Medulla oblongata (tissue), 1 donor: ENCODE data around the gene IL10RB.
"Not testable (repeated sequence)": the region's sequence is repeated elsewhere in the genome, so short reads cannot be mapped to it uniquely, and the experiment has no call there.

ENCODE experiments used
- DNase-seq: peaks from one replicate; pipeline ENCODE4 v3.0.0-alpha.2; 2015; ENCODE audit errors: extremely low spot score

Gene IL10RB

DNA sequence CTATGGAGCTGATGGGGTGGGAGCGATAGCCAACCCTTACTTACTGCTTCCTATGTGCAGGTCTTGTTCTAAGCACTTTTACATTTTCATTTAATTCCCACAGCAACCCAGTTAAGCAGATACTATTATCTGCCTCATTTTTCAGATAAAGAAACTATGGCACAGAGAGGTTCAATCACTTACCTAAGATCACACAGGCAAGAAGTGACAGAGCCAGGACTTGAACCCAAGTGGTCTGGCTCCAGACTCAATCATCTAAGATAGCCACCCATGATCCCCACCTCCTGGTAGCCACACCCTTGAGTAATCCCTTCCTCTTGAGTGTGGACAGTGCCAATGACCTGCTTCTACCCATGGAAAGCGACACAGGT is 35.5 kb downstream of the IL10RB start:
- DNase-seq: no peak

GRCh38 chr21:33302055-33302454 is 35.9 kb downstream of the IL10RB start:
- DNase-seq: no peak

- no peak for DNase-seq
Measured at GRCh38 chr21:33302796-33303195, 36.6 kb downstream of the IL10RB start.

GRCh38 chr21:33305344-33305671 is 39.1 kb downstream of the IL10RB start:
- no peak for DNase-seq

DNA sequence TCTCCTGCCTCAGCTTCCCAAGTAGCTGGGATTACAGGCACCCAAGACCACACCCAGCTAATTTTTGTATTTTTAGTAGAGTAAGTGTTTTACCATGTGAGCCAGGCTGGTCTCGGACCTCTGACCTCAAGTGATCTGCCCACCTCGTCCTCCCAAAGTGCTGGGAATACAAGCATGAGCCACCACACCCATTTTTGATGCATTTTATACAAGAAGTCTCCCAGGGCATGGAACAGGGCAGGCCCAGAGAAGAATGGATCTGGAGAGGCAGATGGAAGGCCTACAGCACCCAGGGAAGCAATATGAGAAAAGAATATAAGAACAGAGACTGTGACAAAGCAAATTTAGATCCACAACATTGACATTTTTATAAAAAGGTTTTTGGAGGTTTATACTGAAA is 39.8 kb downstream of the IL10RB start:
- DNase-seq: no peak

DNA sequence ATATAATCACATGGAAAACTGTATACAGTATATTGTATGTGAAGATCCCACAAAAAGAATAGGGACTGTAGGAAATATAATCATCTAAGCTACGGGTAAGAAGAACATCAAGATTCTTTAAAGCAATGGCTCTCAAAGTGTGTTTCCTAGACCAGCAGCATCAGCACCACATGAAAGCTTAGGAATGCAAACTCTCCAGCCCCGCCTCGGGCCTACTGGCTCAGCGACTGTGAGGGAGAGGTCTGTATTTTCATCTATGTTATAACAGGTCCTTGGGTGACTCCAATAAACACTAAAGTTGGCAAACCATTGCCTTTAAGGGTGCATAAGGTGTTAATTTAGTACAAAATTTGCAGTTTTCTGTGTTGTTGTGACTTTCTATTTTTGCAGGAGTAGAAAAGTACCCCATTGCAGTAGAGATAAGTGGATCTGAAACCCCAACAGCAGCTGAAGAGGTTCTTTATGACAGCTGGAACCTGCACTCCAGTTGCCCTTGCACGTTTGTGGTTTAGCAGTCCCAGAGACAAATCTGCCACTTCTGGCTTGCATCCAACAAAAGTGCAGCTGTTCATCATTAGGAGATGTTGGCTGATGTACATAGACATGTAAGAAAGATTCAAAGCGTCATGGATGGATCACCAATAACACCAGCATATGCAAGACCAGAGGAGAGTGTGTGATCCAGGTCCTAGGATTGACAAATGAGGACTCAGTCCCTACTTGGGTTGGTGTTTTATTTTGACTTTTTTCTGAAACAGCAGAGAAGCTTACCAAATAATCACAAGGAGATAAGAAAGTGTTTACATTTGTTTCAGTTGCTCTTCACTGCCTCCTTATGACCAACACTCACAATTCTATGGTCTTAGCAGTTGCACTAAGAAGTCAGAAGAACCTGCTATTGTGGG is 42.7 kb downstream of the IL10RB start:
- no peak for DNase-seq

DNA sequence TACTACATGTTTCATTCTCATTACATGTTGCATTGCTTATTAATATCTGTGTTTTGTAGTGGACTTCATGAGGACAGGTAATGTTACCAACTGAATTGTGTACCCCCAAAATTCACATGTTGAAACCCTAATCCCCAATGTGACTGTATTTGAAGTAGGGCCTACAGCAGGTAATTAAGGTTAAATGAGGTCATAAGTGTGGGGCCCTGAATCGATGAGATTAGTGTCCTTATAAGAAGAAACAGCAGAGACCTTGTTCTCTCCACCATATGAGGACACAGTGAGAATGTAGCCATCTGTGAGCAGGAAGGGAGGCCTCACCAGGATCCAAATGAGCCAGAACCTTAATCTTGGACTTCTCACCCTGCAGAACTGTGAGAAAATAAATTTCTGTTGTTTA is 43.6 kb downstream of the IL10RB start:
- DNase-seq: no peak

GRCh38 chr21:33312121-33312520 is 46.0 kb downstream of the IL10RB start:
- no peak for DNase-seq

DNA sequence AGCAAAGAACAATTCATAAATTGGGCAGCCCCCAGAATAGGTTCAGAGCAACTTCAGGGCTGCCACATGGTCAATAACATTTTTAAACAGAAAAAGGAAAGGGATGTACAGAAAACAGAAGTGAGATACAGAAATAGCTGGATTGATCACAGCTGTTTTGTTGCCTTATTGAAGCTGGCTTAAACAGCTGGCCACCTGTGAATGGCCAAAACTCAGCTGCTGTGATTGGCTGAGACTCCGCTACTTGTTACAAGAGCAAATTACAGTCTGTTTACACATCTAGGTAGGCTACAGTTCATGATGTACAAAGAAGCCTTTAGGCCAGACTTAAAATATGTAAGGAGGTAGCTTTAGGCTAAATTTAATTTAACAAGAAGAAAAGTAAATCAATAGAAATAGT is 47.0 kb downstream of the IL10RB start:
- no peak for DNase-seq

GRCh38 chr21:33313611-33314010 is 47.4 kb downstream of the IL10RB start:
- no peak for DNase-seq

- DNase-seq: no peak
Measured at GRCh38 chr21:33314111-33314510, 47.9 kb downstream of the IL10RB start.

- DNase-seq: no peak
Measured at GRCh38 chr21:33315946-33316710, 50.0 kb downstream of the IL10RB start.

DNA sequence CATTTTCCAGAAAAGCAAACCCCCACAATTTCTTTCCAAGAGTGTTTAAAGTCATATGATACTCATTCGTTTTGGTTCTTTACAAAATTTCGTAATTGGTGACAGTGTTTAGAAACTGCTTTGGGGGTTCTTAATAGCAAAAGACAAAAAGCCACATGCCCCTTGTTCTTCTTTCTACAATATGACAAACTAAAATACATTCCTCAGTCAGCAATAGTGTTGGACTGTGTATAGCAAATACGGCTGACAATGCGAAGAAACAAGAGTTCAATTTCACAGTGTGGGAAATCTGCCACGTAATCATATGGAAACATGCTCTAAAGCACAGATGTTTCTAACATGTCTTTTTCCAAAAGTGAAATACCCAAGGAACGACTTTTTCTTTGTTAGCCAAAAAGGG is 51.0 kb downstream of the IL10RB start:
- DNase-seq: peak; percentile 16

- no peak for DNase-seq
Measured at GRCh38 chr21:33317786-33318486, 51.8 kb downstream of the IL10RB start.

GRCh38 chr21:33321005-33321404 is 54.8 kb downstream of the IL10RB start:
- DNase-seq: not testable (repeated sequence)

GRCh38 chr21:33323610-33324009 is 57.4 kb downstream of the IL10RB start:
- DNase-seq: not testable (repeated sequence)

DNA sequence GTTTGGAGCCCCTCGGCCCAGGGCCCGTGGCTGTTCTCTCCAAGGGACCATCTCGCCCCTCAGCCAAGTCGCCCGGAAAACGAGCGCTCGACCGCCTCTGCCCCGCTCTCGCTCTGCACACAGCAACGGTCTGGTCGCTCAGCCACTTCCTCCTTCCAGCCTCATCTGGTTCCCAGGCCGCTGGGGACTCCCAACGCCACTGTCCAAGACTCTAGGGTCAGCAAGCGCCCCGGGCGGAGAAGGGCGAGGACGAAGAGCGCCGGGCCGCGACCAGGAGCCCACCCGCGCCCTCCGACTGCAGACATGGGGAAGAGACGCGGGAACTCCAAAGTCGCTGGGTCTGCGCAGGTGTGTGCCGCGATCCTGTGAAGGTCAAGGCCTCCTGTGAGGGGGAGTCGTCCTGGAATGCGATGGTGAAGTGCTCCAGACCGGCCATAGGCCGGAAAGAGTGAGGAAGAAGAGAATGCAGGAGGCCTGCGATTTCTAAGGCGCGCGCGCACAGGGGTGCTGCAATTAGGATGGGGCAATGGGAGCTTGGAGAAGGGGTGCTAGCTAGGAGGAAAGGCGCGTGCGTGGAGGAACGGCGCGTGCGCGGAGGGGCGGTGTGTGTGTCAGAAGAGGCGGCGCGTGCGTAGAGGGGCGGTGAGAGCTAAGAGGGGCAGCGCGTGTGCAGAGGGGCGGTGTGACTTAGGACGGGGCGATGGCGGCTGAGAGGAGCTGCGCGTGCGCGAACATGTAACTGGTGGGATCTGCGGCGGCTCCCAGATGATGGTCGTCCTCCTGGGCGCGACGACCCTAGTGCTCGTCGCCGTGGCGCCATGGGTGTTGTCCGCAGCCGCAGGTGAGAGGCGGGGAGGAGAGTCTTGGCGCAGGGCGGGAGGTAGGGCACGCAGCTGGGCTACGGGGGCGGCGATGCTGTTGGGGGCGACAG is 58.4 kb downstream of the IL10RB start, which contains the start of gene IFNAR1:
TSS of gene IFNAR1 (plus strand) at position 680 of the 931 bp plus-strand sequence. CDS start at position 766, 86 bp downstream.
- DNase-seq: peak; percentile 98

GRCh38 chr21:33325222-33326067 is 59.3 kb downstream of the IL10RB start:
- peak; percentile 68 for DNase-seq

- DNase-seq: no peak
Measured at GRCh38 chr21:33327326-33327725, 61.2 kb downstream of the IL10RB start.

- no peak for DNase-seq
Measured at GRCh38 chr21:33327792-33328433, 61.7 kb downstream of the IL10RB start.
